SIG-M5 treated with dmso at 0.1 percent for 504 hours (cell line): ENCODE measurements around the gene ZNF512.
"Not testable (repeated sequence)": the region's sequence is repeated elsewhere in the genome, so short reads cannot be mapped to it uniquely, and the experiment has no call there.

Experiments
- DNase-seq: peaks from one replicate; lab custom pipeline; 2025; ENCODE audit not compliant: unreplicated experiment; lab: John Stamatoyannopoulos, UW

The ZNF512 gene

GRCh38 chr2:27582695-27583389, at the start of gene ZNF512:
Gene ZNF512, plus strand, starts transcription at chr2:27583042. Its CDS starts 71 bp downstream, at chr2:27583113.
- peak; percentile 97 for DNase-seq

- DNase-seq: no peak
Observed at GRCh38 chr2:27537287-27537686, 45.6 kb upstream of the ZNF512 start.

GRCh38 chr2:27538839-27539450, 43.9 kb upstream of the ZNF512 start:
- DNase-seq: not testable (repeated sequence)

- not testable (repeated sequence) for DNase-seq
Observed at GRCh38 chr2:27539649-27540048, 43.2 kb upstream of the ZNF512 start.

GRCh38 chr2:27544143-27544821, 38.6 kb upstream of the ZNF512 start:
- no peak for DNase-seq

- no peak for DNase-seq
Observed at GRCh38 chr2:27545348-27546141, 37.3 kb upstream of the ZNF512 start.

GRCh38 chr2:27549303-27549702, 33.5 kb upstream of the ZNF512 start:
- DNase-seq: no peak

- DNase-seq: no peak
Observed at GRCh38 chr2:27551514-27551913, 31.3 kb upstream of the ZNF512 start.

- no peak for DNase-seq
Observed at GRCh38 chr2:27552941-27553340, 29.9 kb upstream of the ZNF512 start.

- DNase-seq: not testable (repeated sequence)
Observed at GRCh38 chr2:27554451-27554850, 28.4 kb upstream of the ZNF512 start.

- DNase-seq: no peak
Observed at GRCh38 chr2:27559228-27559627, 23.6 kb upstream of the ZNF512 start.

GRCh38 chr2:27561060-27561459, 21.8 kb upstream of the ZNF512 start:
- DNase-seq: no peak

- no peak for DNase-seq
Observed at GRCh38 chr2:27566628-27567027, 16.2 kb upstream of the ZNF512 start.

- DNase-seq: no peak
Observed at GRCh38 chr2:27569398-27569797, 13.4 kb upstream of the ZNF512 start.

GRCh38 chr2:27571197-27571596, 11.6 kb upstream of the ZNF512 start:
- DNase-seq: no peak

GRCh38 chr2:27571681-27572080, 11.2 kb upstream of the ZNF512 start:
- DNase-seq: no peak

GRCh38 chr2:27572439-27572838, 10.4 kb upstream of the ZNF512 start:
- DNase-seq: no peak

GRCh38 chr2:27572998-27573429, 9.8 kb upstream of the ZNF512 start:
- no peak for DNase-seq

GRCh38 chr2:27573452-27573851, 9.4 kb upstream of the ZNF512 start:
- DNase-seq: no peak

GRCh38 chr2:27581417-27582128, 1.3 kb upstream of the ZNF512 start:
- DNase-seq: no peak
